ENCODE results near the gene FADS1.

Gene FADS1

DNA sequence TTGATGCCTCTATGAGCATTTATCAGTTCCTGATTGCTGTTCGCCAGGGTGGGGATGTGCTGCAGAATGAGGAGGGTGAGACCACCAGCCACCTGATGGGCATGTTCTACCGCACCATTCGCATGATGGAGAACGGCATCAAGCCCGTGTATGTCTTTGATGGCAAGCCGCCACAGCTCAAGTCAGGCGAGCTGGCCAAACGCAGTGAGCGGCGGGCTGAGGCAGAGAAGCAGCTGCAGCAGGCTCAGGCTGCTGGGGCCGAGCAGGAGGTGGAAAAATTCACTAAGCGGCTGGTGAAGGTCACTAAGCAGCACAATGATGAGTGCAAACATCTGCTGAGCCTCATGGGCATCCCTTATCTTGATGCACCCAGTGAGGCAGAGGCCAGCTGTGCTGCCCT, 21.3 kb downstream of the FADS1 start:
- DNase-seq (ENCODE audit: low read depth): no peak

DNA sequence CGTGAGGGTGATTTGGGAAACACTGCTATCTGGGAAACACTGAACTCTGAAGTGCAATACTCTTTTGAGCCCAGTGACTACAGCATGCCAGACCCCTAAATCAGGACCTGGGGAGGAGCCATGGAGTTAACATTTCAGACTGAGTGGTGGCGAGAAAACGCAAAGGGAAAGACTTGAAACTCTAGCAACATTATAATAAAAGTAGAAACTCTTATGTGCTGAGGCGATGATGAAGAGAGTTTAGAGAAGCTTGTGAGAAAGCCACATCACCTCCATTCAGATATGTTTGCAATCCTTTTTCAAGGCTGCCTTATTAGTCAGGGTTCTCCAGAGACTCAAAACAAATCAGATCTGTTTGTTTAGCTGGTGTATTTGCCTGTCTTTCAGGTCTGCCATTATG, 22.2 kb downstream of the FADS1 start:
- DNase-seq (ENCODE audit: low read depth): no peak

DNA sequence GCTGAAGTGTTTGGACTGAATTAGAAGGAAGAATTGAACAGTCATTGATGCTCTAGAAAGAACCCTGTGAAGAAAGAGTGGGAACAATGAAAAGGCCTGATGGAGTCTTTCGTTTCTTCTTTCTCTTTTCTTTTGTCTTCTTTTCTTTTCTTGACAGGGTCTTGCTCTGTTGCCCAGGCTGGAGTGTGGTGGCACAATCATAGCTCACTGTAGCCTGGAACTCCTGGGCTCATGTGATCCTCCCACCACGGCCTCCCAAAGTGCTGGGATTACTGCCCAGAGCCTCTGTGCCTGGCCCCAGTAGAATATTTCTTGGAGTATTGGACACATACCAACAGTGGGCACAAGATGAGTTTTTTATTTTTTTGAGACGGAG, 23.0 kb downstream of the FADS1 start:
- no peak for DNase-seq (ENCODE audit: low read depth)

DNA sequence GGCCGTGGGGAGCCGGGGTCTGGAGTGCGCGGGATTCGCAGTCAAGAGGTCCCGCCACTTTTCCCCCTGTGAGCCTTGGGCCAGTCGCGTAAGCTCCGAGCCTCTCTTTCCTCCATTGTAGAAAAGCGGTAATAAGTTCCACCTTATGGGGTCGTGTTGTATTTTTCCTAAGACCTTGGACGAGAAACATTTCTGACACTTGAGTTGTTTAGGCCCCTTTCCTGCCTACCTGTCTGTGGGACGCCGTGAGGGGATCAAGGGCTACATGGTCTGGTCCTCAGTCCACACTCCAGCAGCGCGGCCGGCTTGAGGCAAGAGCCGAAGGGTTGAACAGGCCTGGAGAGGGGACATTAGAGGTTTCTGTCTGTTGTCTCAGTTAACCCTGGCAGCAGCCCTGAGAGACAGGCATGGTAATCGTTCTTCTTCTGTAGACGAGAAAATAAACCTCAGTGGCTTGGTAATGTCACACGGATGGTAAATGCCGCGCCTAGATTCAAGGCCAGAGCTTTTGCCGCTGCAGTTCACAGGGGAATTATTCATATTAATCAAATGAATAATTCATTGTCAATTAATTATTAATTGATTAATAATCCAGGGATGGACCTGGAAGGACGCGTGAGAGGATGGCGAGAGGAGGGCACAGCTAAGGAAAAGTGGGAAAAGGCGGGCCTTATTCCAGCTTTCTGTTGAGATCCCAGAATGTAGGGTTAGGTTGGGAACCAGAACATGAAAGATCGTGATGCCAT, 23.5 kb downstream of the FADS1 start:
- no peak for DNase-seq (ENCODE audit: low read depth)

DNA sequence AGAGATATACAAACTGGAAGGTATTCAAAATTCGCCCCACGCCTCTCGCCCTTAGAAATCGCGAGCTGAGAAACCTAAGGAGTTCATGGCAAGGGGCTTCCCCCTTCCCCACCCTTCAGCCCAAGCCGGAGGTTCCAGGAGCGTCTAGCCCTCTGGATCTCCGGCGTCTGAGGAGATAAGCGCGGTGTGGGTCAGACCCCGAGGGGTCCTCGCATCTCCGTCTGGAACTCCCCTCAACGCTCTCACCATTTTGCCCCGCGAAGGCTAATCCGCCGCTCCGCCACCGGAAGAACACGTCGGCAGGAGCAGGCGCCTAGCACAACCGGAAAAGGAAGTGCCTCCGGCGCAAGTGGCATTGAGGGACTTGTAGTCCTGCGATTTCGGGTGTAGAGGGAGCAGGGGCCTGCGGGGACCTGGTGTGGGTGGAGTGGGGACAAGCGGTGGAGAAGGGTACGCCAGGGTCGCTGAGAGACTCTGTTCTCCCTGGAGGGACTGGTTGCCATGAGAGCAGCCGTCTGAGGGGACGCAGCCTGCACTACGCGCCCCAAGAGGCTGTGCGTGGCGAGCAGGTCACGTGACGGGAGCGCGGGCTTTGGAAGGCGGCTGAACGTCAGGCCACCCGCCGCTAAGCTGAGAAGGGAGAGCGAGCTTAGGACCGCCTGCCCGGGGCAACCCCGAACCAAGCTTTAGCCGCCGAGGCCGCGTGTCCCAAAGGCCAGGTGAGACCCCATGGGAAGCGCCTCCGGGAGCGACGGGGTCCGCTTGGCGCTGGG, 24.3 kb downstream of the FADS1 start, which contains the start of the genes FEN1 and TMEM258:
TSS of gene FEN1 (plus strand) at position 602 of the 773 bp plus-strand sequence. CDS start 2,451 bp downstream, outside the sequence.
TSS of gene TMEM258 (minus strand) at position 290 of the 773 bp plus-strand sequence. CDS start at position 249, 41 bp downstream.
- DNase-seq (ENCODE audit: low read depth): peak; percentile 80

DNA sequence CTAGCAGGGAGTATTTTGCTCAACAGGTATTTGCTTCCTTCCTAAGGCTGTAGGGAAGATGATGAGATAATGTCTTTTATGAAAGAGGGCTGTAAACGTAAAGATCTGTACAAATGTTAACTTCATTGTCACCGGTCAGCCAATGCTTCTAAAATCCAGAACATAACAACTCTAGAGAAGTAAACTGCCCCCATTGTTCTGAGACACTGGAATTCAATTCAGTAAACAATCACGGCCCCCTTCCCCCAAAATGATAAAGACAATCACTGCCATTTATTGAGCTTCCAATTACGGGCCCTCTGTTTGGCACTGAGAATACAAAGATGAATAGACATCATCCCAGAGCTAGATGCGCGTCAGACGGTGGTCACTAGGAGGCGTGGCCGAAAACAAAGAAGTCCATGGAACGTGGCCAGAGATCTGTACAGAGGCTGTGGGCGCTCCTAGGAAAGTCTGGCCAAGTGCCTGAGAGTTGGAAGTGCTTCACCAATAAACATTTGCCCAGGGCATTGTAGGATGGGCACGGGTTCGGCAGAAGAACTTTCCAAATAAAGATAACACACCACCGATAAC, 25.0 kb downstream of the FADS1 start:
- DNase-seq (ENCODE audit: low read depth): no peak

DNA sequence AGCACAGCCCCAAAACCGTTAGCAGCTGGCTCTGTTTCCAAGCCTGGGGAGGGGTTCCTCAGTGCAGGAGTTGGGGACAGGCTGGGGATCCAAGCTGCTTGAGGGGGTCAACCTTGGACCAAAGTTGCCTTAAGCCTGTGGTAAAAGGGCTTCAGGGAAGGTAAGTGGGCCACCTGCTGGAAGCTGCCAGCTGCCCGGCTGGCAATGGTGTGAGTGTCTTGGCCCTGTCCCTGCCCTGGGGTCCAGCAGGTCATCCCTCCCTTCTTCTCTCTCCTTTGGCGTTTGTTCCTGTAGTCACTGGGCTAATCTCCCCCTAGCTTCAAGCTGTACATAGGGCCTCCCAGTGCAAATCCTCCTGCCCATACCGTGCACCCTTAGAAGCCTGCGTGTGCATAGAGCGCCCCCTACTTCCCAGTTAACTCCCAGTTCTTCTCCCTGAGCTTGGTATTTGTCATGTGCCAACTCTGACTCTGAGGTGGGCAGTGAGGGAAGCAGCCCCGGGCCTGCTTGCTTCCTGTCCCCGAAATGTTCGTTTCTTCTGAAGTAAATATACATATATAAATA, 28.8 kb downstream of the FADS1 start:
- DNase-seq (ENCODE audit: low read depth): no peak

DNA sequence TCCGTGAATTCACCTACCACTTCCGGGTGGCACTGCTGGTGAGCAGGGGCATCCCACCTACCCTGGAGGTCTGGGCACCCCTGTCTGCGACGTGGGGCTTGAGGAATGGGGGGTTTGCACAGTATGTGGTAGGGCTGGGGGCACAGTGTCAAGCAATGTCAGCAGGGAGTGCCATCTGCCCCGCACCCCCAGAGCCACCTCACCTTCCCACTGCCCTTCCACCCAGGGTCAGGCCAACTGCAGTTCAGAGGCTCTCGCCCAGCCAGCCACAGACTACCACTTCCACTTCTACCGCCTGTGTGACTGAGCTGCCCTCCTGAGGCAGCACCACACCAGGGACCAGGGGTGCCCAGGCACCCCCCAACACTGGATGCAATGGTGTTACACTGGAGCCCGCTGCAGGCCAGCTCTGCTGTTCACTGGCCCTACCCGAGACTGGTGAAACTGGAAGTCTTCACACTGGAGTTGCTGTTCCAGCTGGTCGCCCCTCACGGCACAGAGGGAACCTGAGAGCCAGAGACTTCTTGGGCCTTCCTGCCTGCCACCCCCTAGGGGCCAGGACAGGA, 30.9 kb downstream of the FADS1 start:
- DNase-seq (ENCODE audit: low read depth): no peak

DNA sequence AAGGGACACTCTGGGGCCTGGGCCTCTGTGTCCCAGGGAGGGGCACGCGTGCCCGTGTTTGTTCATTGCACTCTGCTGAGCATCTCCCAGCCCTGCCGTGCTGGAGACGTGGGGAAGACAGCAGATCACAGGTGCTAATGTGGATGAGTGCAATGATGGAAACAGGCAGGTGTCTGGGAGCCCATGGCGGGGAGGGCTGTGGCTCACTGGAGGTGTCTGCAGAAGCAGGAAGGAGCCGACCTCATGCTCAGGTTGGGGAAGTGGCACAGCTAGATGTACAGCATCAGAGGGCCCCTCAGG, 32.3 kb downstream of the FADS1 start:
- DNase-seq (ENCODE audit: low read depth): no peak

DNA sequence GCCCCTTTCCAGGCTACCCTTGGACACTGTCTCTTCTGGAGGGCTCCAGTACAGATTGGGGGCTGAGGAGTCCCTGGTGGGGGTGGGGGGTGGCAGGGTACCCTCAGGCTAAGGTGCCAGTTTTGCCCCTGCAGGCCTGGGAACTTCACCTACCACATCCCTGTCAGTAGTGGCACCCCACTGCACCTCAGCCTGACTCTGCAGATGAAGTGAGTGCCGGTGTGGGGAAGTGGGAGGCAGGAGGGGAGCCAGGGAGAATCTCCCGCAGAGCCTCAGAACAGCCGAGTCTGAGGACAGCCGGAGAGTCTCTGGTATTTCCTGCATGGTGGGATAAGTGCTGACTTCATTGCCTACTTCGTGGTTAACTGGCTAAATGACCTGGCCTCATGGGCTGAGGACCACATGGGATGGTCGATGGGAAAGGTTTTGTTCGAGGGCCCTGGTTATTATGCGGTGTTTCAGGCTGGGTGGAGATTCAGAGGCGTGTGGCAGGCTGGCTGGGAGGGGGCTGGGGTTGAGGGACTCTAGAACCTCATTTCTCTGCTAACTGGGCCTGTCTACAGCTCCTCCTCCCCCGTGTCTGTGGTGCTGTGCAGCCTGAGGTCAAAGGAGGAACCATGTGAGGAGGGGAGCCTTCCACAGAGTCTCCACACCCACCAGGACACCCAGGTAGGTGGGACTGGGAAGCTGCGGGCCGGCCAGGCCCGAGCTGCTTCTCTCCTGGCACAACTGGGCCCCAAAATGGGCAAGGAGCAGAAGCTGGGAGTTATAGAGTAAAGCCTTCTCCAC, 32.9 kb downstream of the FADS1 start:
- no peak for DNase-seq (ENCODE audit: low read depth)

DNA sequence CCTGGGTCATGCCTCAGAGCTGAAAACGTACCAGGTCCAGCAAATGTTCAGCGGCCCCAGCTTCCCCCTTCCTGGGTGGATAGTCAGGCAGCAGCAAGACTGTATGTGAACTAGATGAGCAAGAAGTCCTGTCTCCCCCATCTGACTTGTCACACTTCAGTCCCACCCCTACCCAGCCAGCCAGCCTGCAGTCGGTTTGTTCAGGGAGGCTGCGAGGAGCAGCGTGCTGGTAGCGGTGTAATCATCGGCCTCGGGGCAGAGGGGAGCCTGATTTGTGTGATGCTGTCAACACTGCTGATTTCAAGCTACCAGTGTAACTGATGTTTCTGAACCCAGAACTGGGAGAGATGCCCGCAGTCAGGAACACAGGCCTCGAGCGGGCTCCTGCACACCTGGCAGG, 34.0 kb downstream of the FADS1 start:
- no peak for DNase-seq (ENCODE audit: low read depth)

DNA sequence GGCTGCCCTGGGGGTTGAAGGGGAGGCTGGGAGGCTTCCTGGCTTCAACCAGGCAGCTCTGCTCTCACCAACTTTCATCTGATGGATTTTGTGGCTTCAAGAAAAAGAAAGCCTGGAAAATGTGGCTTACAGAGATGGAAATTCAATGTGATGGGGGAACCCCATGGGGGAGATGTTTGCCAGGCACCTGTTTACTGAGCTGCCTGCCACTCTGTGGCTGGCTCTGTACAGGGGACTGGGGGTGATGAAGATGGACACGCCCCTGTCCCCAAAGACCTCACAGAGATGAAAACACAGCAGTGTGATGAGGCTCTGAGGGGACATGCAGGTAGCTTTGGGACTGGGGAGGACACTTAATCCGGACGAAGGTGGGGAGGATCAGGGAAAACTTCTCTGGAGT, 34.5 kb downstream of the FADS1 start:
- no peak for DNase-seq (ENCODE audit: low read depth)

DNA sequence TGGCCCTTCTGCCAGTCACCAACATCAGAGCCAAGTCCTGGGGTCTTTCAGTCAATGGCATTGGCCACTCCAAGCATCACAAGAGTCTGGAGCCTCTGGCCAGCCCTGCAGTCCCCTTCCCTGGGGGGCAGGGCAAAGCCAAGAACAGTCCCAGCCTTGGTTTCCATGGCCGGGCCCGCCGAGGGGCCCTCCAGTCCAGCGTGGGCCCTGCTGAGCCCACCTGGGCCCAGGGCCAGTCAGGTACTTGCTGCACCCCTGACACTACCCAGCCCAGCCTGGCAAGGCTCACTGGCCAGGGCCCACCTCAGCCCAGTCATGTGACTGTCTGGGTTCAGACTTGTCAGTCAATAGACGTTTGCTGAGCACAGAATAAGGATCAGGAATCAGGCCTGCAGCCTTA, 35.2 kb downstream of the FADS1 start:
- no peak for DNase-seq (ENCODE audit: low read depth)

DNA sequence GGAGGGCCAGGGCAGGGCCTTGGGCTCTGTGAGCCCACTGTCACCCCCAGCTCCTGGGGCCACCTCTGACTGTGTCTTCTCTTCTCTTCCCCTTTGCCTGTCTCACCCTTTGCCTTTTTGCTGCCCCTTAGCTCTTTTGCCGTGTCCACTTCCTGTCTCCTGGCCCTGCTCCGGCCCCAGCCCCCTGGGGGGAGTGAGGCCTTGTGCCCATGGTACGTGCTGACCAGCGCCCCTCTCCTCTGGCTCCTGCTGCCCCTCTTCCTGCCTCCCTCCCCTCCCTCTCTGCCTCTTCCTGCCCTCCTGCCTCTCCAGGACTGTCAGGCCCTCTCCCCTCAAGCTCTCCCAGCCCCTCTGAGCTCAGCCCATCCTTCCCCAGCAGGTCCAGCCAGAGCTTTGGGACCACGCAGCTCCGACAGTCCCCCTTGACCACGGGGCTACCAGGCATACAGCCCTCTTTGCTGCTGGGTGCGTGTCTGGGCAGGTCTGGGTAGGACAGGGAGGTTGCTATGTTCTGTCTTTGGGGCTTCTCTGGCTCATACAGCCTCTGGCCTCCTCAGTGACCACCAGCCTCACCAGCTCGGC, 36.1 kb downstream of the FADS1 start:
- no peak for DNase-seq (ENCODE audit: low read depth)

DNA sequence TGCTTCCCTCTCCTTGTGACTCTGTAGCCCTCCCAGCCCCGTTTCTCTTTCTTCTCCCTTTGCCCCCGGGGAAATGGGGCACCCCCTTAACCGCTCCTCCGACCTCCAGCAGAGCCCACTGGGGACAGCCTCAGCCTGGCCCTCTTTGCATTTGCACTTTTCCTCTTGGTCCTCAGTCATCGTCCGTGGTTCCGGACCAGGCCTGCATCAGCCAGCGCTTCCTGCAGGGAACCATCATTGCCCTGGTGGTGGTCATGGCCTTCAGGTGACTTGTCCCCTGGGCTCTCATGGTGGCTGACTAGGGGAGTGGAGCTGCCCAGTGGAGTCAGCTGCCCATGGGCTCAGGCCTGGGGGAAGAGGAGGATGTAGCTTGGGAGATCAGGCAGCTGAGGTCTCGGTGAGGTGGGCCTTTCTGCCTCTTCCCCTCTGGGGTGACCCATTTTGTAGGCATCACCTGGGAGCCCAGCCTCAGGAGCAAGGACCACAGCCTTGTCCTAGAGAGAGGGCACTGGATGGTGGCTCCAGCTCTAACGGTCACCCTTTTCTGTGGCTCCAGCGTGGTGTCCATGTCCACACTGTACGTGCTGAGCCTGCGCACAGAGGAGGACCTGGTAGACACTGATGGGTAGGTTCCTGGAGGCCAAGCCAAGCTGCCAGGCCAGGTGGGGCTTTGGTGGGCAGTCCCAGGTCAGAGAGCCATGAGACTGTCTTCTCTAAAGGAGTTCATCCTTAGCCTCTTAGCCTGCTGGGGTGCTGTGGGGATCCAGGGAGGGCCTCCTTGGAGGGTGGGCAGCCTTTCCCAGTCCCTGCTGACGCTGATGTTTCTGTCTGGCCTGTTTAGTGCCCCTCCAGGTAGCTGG, 36.9 kb downstream of the FADS1 start:
- no peak for DNase-seq (ENCODE audit: low read depth)

DNA sequence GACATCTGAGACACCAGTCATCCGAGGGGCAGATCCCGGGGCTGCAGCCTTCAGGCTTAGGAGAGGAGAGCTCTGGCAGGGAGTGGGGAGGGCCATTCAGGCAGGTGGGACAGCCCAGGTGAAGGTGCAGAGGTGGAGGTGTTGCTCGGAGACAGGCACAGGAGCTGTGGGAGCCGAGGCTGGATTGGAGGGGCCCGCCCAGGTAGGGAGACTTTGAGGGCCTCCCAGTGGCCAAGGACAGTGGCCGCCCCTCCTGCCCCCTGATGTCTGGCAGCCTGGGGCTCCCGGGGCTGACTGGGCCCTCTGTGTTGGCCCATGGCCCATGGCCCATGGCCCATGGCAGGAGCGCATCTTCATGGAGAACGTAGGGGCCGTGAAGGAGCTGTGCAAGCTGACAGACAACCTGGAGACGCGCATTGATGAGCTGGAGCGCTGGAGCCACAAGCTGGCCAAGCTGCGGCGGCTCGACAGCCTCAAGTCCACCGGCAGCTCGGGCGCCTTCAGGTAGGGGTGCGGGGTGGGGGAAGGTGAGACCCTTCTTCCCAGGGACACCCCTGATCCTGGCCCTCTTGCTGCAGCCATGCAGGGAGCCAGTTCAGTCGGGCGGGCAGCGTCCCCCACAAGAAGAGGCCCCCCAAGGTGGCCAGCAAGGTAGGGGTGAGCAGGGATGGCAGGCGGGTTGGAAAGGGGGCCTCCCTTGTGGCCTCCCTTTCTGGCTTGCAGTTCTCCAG, 37.7 kb downstream of the FADS1 start:
- DNase-seq (ENCODE audit: low read depth): no peak

DNA sequence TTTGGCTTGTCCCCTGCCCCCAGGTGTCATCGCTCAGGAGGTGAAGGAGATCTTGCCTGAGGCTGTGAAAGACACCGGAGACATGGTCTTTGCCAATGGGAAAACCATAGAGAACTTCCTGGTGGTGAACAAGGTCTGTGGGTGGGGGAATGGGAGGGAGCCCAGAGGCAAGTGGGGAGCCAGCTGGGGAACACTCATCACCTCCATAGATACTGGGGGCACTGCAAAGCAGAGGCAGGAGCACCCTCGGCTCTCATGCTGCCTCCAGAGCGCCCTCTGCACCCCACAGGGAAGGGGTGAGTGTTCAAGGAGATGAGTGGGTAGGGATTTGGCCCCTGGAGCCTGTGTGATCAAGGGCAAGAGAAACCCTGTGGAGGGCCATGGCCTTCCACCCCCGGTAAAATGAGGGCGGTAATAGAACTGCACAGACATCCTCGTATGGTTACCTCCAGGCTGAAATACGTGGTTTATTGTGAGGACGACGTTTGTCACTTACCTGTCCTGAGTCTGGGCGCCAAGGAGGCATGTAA, 38.4 kb downstream of the FADS1 start:
- DNase-seq (ENCODE audit: low read depth): no peak

DNA sequence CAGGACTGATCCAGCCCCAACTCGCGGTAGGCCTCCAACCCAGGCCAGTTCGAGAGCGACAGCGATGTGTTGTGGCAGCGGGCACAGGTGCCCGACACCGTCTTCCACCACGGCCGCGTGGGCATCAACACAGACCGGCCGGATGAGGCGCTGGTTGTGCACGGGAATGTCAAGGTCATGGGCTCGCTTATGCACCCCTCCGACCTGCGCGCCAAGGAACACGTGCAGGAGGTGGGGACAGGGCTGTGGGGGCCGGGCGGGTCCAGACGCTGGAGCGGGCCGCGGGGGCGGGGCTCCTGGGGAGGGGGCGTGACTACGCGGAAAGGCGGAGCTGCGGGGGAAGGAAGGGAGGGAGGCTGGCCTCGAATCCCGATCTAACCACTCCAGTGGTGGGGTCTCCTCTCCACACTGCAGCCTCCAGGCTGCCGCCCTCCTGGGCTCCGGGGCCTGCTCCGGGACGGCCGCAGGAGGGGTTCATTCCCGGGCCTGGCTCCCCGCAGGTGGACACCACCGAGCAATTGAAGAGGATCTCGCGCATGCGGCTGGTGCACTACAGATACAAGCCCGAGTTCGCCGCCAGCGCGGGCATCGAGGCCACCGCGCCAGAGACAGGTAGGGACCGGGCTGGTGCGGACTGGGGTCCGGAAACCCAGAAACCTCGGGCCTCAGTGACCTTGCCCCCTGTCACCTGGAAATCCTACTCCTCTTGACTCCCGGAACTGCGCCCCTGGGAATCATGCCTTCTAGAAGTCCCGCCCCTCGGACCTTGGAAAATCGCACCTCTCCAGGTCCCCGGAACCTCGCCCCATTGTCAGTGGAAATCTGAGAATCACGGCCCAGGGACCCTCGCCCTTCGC, 39.3 kb downstream of the FADS1 start:
- DNase-seq (ENCODE audit: low read depth): peak; percentile 55
